H1 (cell line): ENCODE measurements around the gene EEF2. TPM values are rescaled to one million over a fixed set of nuclear protein-coding genes. Genes with fewer than 3 reads are reported as not detected.

Experiments used
- CTCF ChIA-PET: fragments of 300-600 bp; sonication (Branson Sonifier 250); formaldehyde crosslinking; loops from one replicate; lab custom pipeline; 2021; ENCODE audit not compliant: partially characterized antibody; lab: Charles Lee
- POLR2A ChIA-PET: fragments of 300-600 bp; sonication (Branson Sonifier 250); formaldehyde crosslinking; loops from one replicate; lab custom pipeline; 2021; ENCODE audit warnings: inconsistent platforms; ENCODE audit not compliant: partially characterized antibody; lab: Charles Lee
- DNase-seq, 2 experiments: peaks; one replicate each; pipeline versions ENCODE4 v3.0.0 to v3.0.0-alpha.2; 2010 to 2022; ENCODE audit warnings: low spot score in 2 of 2, low read depth in 1 of 2, mixed read lengths in 1 of 2
- FAIRE-seq: peaks from 2 replicates; lab custom pipeline; 2011; peaks lifted over from hg19 to GRCh38; lab: Jason Lieb, UNC
- H2AFZ ChIP-seq: 2 replicates; pipeline ENCODE4 v1.8.1; 2012; ENCODE audit warnings: low read length, inconsistent platforms
- H2AK5ac ChIP-seq: 2 replicates; pipeline ENCODE4 v1.6.1; 2013; ENCODE audit warnings: low read depth, low read length
- H2BK120ac ChIP-seq: replicated peaks from 2 replicates; pipeline ENCODE3; 2013; ENCODE audit warnings: low read depth, low read length, inconsistent platforms
- H2BK12ac ChIP-seq: 2 replicates; pipeline ENCODE4 v1.6.1; 2013; ENCODE audit warnings: low read depth, low read length
- H2BK15ac ChIP-seq: 2 replicates; pipeline ENCODE4 v1.6.1; 2013; ENCODE audit warnings: low read length
- H2BK20ac ChIP-seq: 2 replicates; pipeline ENCODE4 v1.6.1; 2013; ENCODE audit warnings: low read length
- H2BK5ac ChIP-seq: 2 replicates; pipeline ENCODE4 v1.6.1; 2013; ENCODE audit warnings: low read depth, low read length
- H3K14ac ChIP-seq: 2 replicates; pipeline ENCODE4 v1.6.1; 2013; ENCODE audit warnings: inconsistent platforms; ENCODE audit not compliant: insufficient read length
- H3K18ac ChIP-seq: 2 replicates; pipeline ENCODE4 v1.6.1; 2013; ENCODE audit warnings: low read length; ENCODE audit errors: extremely low read depth
- H3K23ac ChIP-seq: 2 replicates; pipeline ENCODE4 v1.6.1; 2013; ENCODE audit warnings: inconsistent platforms; ENCODE audit not compliant: insufficient read length
- H3K23me2 ChIP-seq: 2 replicates; pipeline ENCODE4 v1.6.1; 2013; ENCODE audit warnings: low read depth, low read length
- H3K27ac ChIP-seq: 2 replicates; pipeline ENCODE4 v1.6.1; 2011; ENCODE audit warnings: low read depth, low read length, inconsistent platforms
- H3K27me3 ChIP-seq, 4 experiments: replicated peaks in 1 of 4; 1 replicate in 1 of 4; 2 replicates in 3 of 4; pipeline versions ENCODE4 v1.6.1 to v1.8.1; 2011 to 2013; ENCODE audit warnings: low read length in 3 of 4, mild to moderate bottlenecking in 3 of 4, inconsistent platforms in 2 of 4, mixed read lengths in 2 of 4, moderate library complexity in 1 of 4; ENCODE audit not compliant: control insufficient read depth in 3 of 4, insufficient read depth in 3 of 4; ENCODE audit errors: extremely low read depth in 1 of 4
- H3K36me3 ChIP-seq, 4 experiments: 2 replicates each; pipeline versions ENCODE4 v1.6.1 to v1.8.1; 2011 to 2013; ENCODE audit warnings: mild to moderate bottlenecking in 4 of 4, low read length in 3 of 4, moderate library complexity in 2 of 4, control low read depth in 1 of 4, inconsistent platforms in 1 of 4; ENCODE audit not compliant: insufficient read depth in 4 of 4, control insufficient read depth in 2 of 4
- H3K4ac ChIP-seq: replicated peaks from 2 replicates; pipeline ENCODE3; 2013; ENCODE audit warnings: low read length, low read depth, mixed read lengths, inconsistent platforms; ENCODE audit not compliant: insufficient read length
- H3K4me1 ChIP-seq, 4 experiments: replicated peaks in 1 of 4; 1 replicate in 1 of 4; 2 replicates in 3 of 4; pipeline versions ENCODE4 v1.6.1 to v1.8.1; 2011 to 2013; ENCODE audit warnings: low read length in 3 of 4, inconsistent platforms in 2 of 4, mixed read lengths in 1 of 4; ENCODE audit not compliant: insufficient read depth in 4 of 4, control insufficient read depth in 3 of 4
- H3K4me2 ChIP-seq, 2 experiments: 2 replicates each; pipeline versions ENCODE4 v1.6.1 to v1.8.1; 2011 to 2013; ENCODE audit warnings: low read depth in 2 of 2, low read length in 2 of 2, control low read depth in 1 of 2, inconsistent platforms in 1 of 2, mild to moderate bottlenecking in 1 of 2; ENCODE audit not compliant: insufficient read depth in 1 of 2
- H3K4me3 ChIP-seq, 4 experiments: fragments of 200-600, 300-600 bp in 1 of 4; sonication (generic), shearing (Covaris generic), sonication (Bioruptor Twin) in 1 of 4; 2 replicates each; pipeline versions ENCODE4 v1.5.1 to v1.8.1; 2011 to 2016; ENCODE audit warnings: low read length in 4 of 4, low read depth in 3 of 4, control low read depth in 2 of 4, inconsistent platforms in 2 of 4, mild to moderate bottlenecking in 2 of 4, mixed read lengths in 1 of 4, moderate library complexity in 1 of 4; ENCODE audit not compliant: insufficient read depth in 2 of 4; ENCODE audit errors: extremely low read depth in 1 of 4
- H3K56ac ChIP-seq: replicated peaks from 2 replicates; pipeline ENCODE3; 2013; ENCODE audit warnings: low read depth, mild to moderate bottlenecking, mixed read lengths, low read length, inconsistent platforms; ENCODE audit not compliant: insufficient read length
- H3K79me1 ChIP-seq: 2 replicates; pipeline ENCODE4 v1.6.1; 2013; ENCODE audit warnings: low read depth, low read length, control low read depth
- H3K79me2 ChIP-seq, 2 experiments: 2 replicates each; pipeline versions ENCODE4 v1.6.1 to v1.8.1; 2012 to 2013; ENCODE audit warnings: low read length in 2 of 2, mild to moderate bottlenecking in 2 of 2, inconsistent platforms in 1 of 2; ENCODE audit not compliant: insufficient read depth in 2 of 2, control insufficient read depth in 1 of 2
- H3K9ac ChIP-seq, 4 experiments: replicated peaks in 1 of 4; 1 replicate in 1 of 4; 2 replicates in 3 of 4; pipeline versions ENCODE4 v1.6.1 to v1.8.1; 2011 to 2013; ENCODE audit warnings: low read depth in 3 of 4, low read length in 3 of 4, control low read depth in 2 of 4, mild to moderate bottlenecking in 2 of 4, moderate library complexity in 2 of 4, inconsistent platforms in 1 of 4; ENCODE audit errors: extremely low read depth in 1 of 4
- H3K9me3 ChIP-seq, 2 experiments: 2 replicates each; pipeline versions ENCODE4 v1.6.1 to v1.8.1; 2012 to 2013; ENCODE audit warnings: mild to moderate bottlenecking in 2 of 2, moderate library complexity in 2 of 2, control low read depth in 1 of 2, inconsistent platforms in 1 of 2, low read depth in 1 of 2, low read length in 1 of 2, mixed read lengths in 1 of 2; ENCODE audit not compliant: insufficient read depth in 2 of 2
- H4K20me1 ChIP-seq, 2 experiments: replicated peaks in 1 of 2; 2 replicates each; pipeline versions ENCODE3 to v1.8.1; 2011 to 2013; ENCODE audit warnings: inconsistent platforms in 2 of 2, low read length in 2 of 2, mild to moderate bottlenecking in 1 of 2; ENCODE audit not compliant: insufficient read depth in 2 of 2, control insufficient read depth in 1 of 2
- H4K5ac ChIP-seq: 2 replicates; pipeline ENCODE4 v1.6.1; 2013; ENCODE audit warnings: low read length, low read depth, mixed read lengths, inconsistent platforms; ENCODE audit not compliant: insufficient read length
- H4K8ac ChIP-seq: 2 replicates; pipeline ENCODE4 v1.8.0; 2013; ENCODE audit warnings: mild to moderate bottlenecking, moderate library complexity, low read length, inconsistent platforms; ENCODE audit not compliant: insufficient read depth; ENCODE audit errors: extremely low read depth
- H4K91ac ChIP-seq: replicated peaks from 2 replicates; pipeline ENCODE3; 2013; ENCODE audit warnings: low read length, mixed read lengths, inconsistent platforms; ENCODE audit not compliant: insufficient read length
- CEBPB ChIP-seq: IDR thresholded peaks from 2 replicates; pipeline ENCODE4 v1.6.1; 2012; ENCODE audit warnings: low read depth, low read length
- CTCF ChIP-seq, 3 experiments: IDR thresholded peaks; 1 replicate in 2 of 3; 2 replicates in 1 of 3; pipeline versions ENCODE4 v1.5.1 to v1.6.1; 2011; ENCODE audit warnings: low read length in 3 of 3, mild to moderate bottlenecking in 3 of 3, inconsistent platforms in 2 of 3, low read depth in 1 of 3, moderate library complexity in 1 of 3; ENCODE audit not compliant: insufficient read depth in 1 of 3; ENCODE audit errors: control extremely low read depth in 1 of 3
- EZH2 ChIP-seq: fragments of 200-600 bp; sonication (generic); IDR thresholded peaks from 2 replicates; pipeline ENCODE4 v1.7.1; 2012; ENCODE audit warnings: low read depth, mild to moderate bottlenecking, moderate library complexity, low read length, inconsistent platforms; ENCODE audit not compliant: severe bottlenecking
- GABPA ChIP-seq: IDR thresholded peaks from 2 replicates; pipeline ENCODE4 v1.6.1; 2011; ENCODE audit warnings: mild to moderate bottlenecking, low read length, moderate library complexity, borderline replicate concordance; ENCODE audit not compliant: insufficient read depth
- RFX5 ChIP-seq: IDR thresholded peaks from 2 replicates; pipeline ENCODE4 v1.6.1; 2011; ENCODE audit warnings: low read depth, low read length, improper control_type of control experiment, borderline replicate concordance
- SIX5 ChIP-seq: IDR thresholded peaks from 2 replicates; pipeline ENCODE4 v1.6.1; 2011; ENCODE audit warnings: mild to moderate bottlenecking, low read depth, low read length
- SP1 ChIP-seq: IDR thresholded peaks from 2 replicates; pipeline ENCODE4 v1.6.1; 2011; ENCODE audit warnings: low read depth, low read length
- WGBS, 2 experiments: shearing (Covaris generic) in 1 of 2; methylation state at CpG; one replicate each; pipeline versions ENCODE4 v1.1.6 to v1.1.7; 2013 to 2015; ENCODE audit warnings: low lambda C conversion rate in 2 of 2, mixed read lengths in 2 of 2, inconsistent platforms in 1 of 2, low coverage in 1 of 2, missing lambda C conversion rate in 1 of 2; ENCODE audit not compliant: insufficient replicate concordance in 2 of 2, insufficient coverage in 1 of 2, insufficient read length in 1 of 2; ENCODE audit errors: extremely low coverage in 1 of 2, missing lambda C conversion rate in 1 of 2; 5-methylcytosine and 5-hydroxymethylcytosine counted together
- polyA plus RNA-seq, 7 experiments: library from polyadenylated mRNA; depleted of rRNA in 3 of 7; stranded (reverse) in 5 of 7; unstranded in 2 of 7; fragments of >200 nt in 5 of 7; fragments of 200-250 nt in 2 of 7; gene quantifications; 1 replicate in 5 of 7; 2 replicates in 1 of 7; 4 replicates in 1 of 7; pipeline versions ENCODE4 v1.2.1 to v1.2.3, GENCODE V29; 2011 to 2013; ENCODE audit warnings: missing spikeins in 2 of 7, mixed read lengths in 2 of 7
- total RNA-seq: library from RNA; stranded (reverse); fragmentation: NEBNext Ultra II Directional; extraction: Animal tissue kit (Norgen Biotek cat#: 25700); gene quantifications from 2 replicates; pipeline ENCODE4 v1.2.1, GENCODE V29; 2021

The EEF2 gene
- total and polyA plus RNA-seq, 2 of the 8 experiments (the other 6 are each of a cell fraction or from before 2014, with no cell fraction given) = 1,554 to 3,380 TPM

GRCh38 chr19:3968556-3969434 is 16.5 kb downstream of the EEF2 start:
- peak; percentile 84 for FAIRE-seq
- TF ChIP-seq CEBPB (peak; percentile 64; the same call in 1 of the 2 replicates), EZH2 (no peak), SP1 (peak; percentile 89), CTCF (IDR thresholded peaks at IDR 0.05; ENCODE audit: control extremely low read depth in 1 of 3, insufficient read depth in 1 of 3, low read depth in 1 of 3, low read length in 3 of 3) (peak in 1 of 3 experiments; percentile 1; a peak in 1 of 4 replicates), SIX5 (no peak), RFX5 (no peak), GABPA (no peak)

More at GRCh38 chr19:3968556-3969434, 16.5 kb downstream of the EEF2 start:
- 0 out of 2 replicates have a peak overlapping the region, but pooled peaks have one; percentile 61 for H2BK15ac ChIP-seq
- peak overlapping the region; percentile 75; the same call in 1 of the 2 replicates for H2AK5ac ChIP-seq
- no peak overlapping the region for H3K18ac ChIP-seq
- ChIA-PET POLR2A (interaction anchor here (0.6 to 24.8 kb wide), 21 partner anchors 9 to 278 kb away, joined by 3 to 870 read pairs (median 4); partner anchors contain the start of genes ATCAY, CREB3L3, EEF2 and NMRK2), CTCF (interaction anchor here (0.6 to 1.8 kb wide), 10 partner anchors 13 to 397 kb away, joined by 3 to 10 read pairs (median 6); partner anchors contain the start of genes ATCAY, EEF2 and NMRK2)
- 0 out of 2 replicates have a peak overlapping the region, but pooled peaks have one; percentile 35 for H2BK5ac ChIP-seq
- no peak overlapping the region for H2AFZ ChIP-seq
- H3K9me3 ChIP-seq = no peaks in the 10 kb centered on the region
- H2BK120ac ChIP-seq = no peak overlapping the region
- H4K5ac ChIP-seq = no peak overlapping the region
- no peaks in the 10 kb centered on the region for H3K27me3 ChIP-seq
- H3K79me2 ChIP-seq = peaks cover 8 to 42% of the 10 kb centered on the region in 2 experiments; a peak in 3 of 4 replicates
- no peak overlapping the region for H3K14ac ChIP-seq
- peaks cover 2 to 17% (median 6%) of the 10 kb centered on the region in 4 experiments; a peak in 6 of 7 replicates for H3K4me1 ChIP-seq
- H3K9ac ChIP-seq = peak overlapping the region in 3 of 4 experiments; percentile 35 to 87 (median 36); a peak in 4 of 7 replicates
- WGBS, 2 experiments = 45% methylated on average over 8 of the region's 9 CpGs; no CpG with 5 or more reads in 1 of the 2 experiments
- H2BK20ac ChIP-seq = no peak overlapping the region
- H3K56ac ChIP-seq = no peak overlapping the region
- H4K8ac ChIP-seq = no peak overlapping the region
- peak; percentile 84 to 97 for DNase-seq
- H3K23me2 ChIP-seq = peaks cover 7% of the 10 kb centered on the region; the same call in 1 of the 2 replicates
- peaks cover 8% of the 10 kb centered on the region for H3K79me1 ChIP-seq
- H3K4me3 ChIP-seq = peak overlapping the region in 3 of 4 experiments; percentile 14 to 92 (median 69); a peak in 5 of 8 replicates
- H3K27ac ChIP-seq = peak overlapping the region; percentile 80
- peak overlapping the region; percentile 75; the same call in 1 of the 2 replicates for H2BK12ac ChIP-seq
- no peak overlapping the region for H3K4ac ChIP-seq
- peaks cover 15 to 23% of the 10 kb centered on the region in 2 experiments for H4K20me1 ChIP-seq
- no peak overlapping the region for H4K91ac ChIP-seq
- H3K36me3 ChIP-seq = peaks cover 11 to 33% (median 21%) of the 10 kb centered on the region in 4 experiments; a peak in 7 of 8 replicates
- H3K4me2 ChIP-seq = peak overlapping the region; percentile 88 to 92
- H3K23ac ChIP-seq = no peak overlapping the region
